Keratinocyte (primary cell): ENCODE measurements around the gene CD27. TPM values are rescaled to one million over a fixed set of nuclear protein-coding genes. Genes with fewer than 3 reads are reported as not detected.

ENCODE experiments used
- DNase-seq: peaks from one replicate; pipeline ENCODE4 v3.0.0-alpha.2; 2011; ENCODE audit warnings: low read depth, missing footprints, low spot score
- FAIRE-seq: peaks from 2 replicates; lab custom pipeline; 2011; peaks lifted over from hg19 to GRCh38; lab: Jason Lieb, UNC
- H2AFZ ChIP-seq: 2 replicates; pipeline ENCODE4 v1.6.0; 2012; ENCODE audit warnings: low read length, control low read depth, inconsistent platforms; ENCODE audit not compliant: control insufficient read depth
- H3K27ac ChIP-seq: 2 replicates; pipeline ENCODE4 v1.5.1; 2011; ENCODE audit warnings: low read length; ENCODE audit not compliant: control insufficient read depth, insufficient read depth
- H3K27me3 ChIP-seq: 3 replicates; pipeline ENCODE4 v1.6.0; 2011; ENCODE audit warnings: low read length; ENCODE audit not compliant: control insufficient read depth, insufficient read depth; ENCODE audit errors: extremely low read depth
- H3K36me3 ChIP-seq, 2 experiments: 2 replicates in 1 of 2; 3 replicates in 1 of 2; pipeline ENCODE4 v1.5.1; 2011; ENCODE audit warnings: low read length in 2 of 2, mild to moderate bottlenecking in 1 of 2; ENCODE audit not compliant: control insufficient read depth in 2 of 2, insufficient read depth in 2 of 2; ENCODE audit errors: extremely low read depth in 1 of 2
- H3K4me1 ChIP-seq: 3 replicates; pipeline ENCODE4 v1.5.1; 2011; ENCODE audit warnings: low read length; ENCODE audit not compliant: control insufficient read depth, insufficient read depth; ENCODE audit errors: extremely low read depth
- H3K4me2 ChIP-seq: 3 replicates; pipeline ENCODE4 v1.6.0; 2011; ENCODE audit warnings: low read depth, low read length; ENCODE audit not compliant: control insufficient read depth, insufficient read depth; ENCODE audit errors: extremely low read depth
- H3K4me3 ChIP-seq, 3 experiments: fragments of 200-600 bp in 1 of 3; sonication (generic) in 1 of 3; 2 replicates in 2 of 3; 3 replicates in 1 of 3; pipeline ENCODE4 v1.5.1; 2011 to 2016; ENCODE audit warnings: low read length in 3 of 3, mild to moderate bottlenecking in 3 of 3, control low read depth in 2 of 3, inconsistent platforms in 1 of 3, low read depth in 1 of 3, mixed read lengths in 1 of 3, mixed run types in 1 of 3, moderate library complexity in 1 of 3; ENCODE audit not compliant: control insufficient read depth in 2 of 3, insufficient read depth in 2 of 3; ENCODE audit errors: extremely low read depth in 1 of 3
- H3K79me2 ChIP-seq: 2 replicates; pipeline ENCODE4 v1.6.0; 2012; ENCODE audit warnings: low read length; ENCODE audit not compliant: control insufficient read depth, insufficient read depth
- H3K9ac ChIP-seq: 3 replicates; pipeline ENCODE4 v1.6.0; 2011; ENCODE audit warnings: low read length; ENCODE audit not compliant: control insufficient read depth, insufficient read depth; ENCODE audit errors: extremely low read depth
- H3K9me1 ChIP-seq: 3 replicates; pipeline ENCODE4 v1.6.0; 2011; ENCODE audit warnings: low read length; ENCODE audit not compliant: control insufficient read depth, insufficient read depth; ENCODE audit errors: extremely low read depth
- H3K9me3 ChIP-seq: 2 replicates; pipeline ENCODE4 v1.5.1; 2012; ENCODE audit warnings: low read depth, low read length; ENCODE audit not compliant: control insufficient read depth
- H4K20me1 ChIP-seq: 3 replicates; pipeline ENCODE4 v1.6.0; 2011; ENCODE audit warnings: low read length; ENCODE audit not compliant: control insufficient read depth, insufficient read depth; ENCODE audit errors: extremely low read depth
- EZH2 ChIP-seq: IDR thresholded peaks from one replicate; pipeline ENCODE4 v1.6.1; 2012; ENCODE audit warnings: inconsistent platforms, mild to moderate bottlenecking, low read length, moderate library complexity
- dilution Hi-C: fragments of 300-500 bp; cut with MboI; formaldehyde crosslinking; loops from one replicate; pipeline ENCODE4 v1.7.0; 2020; ENCODE audit warnings: low sequenced_read_pairs; ENCODE audit not compliant: extremely low pct_ligation_motif_present
- polyA plus RNA-seq, 5 experiments: library from polyadenylated mRNA; depleted of rRNA in 3 of 5; stranded (reverse) in 3 of 5; stranded (forward) in 1 of 5; unstranded in 1 of 5; fragments of >200 nt; gene quantifications; 1 replicate in 1 of 5; 2 replicates in 3 of 5; 3 replicates in 1 of 5; pipeline versions ENCODE4 v1.2.1 to v1.2.3, GENCODE V29; 2011 to 2012; ENCODE audit warnings: missing spikeins in 2 of 5, low read depth in 1 of 5, low replicate concordance in 1 of 5
- TF ChIP-seq, protein P1 (sequence below), 3 experiments: IDR thresholded peaks in 1 of 3; conservative IDR thresholded peaks in 1 of 3; optimal IDR thresholded peaks in 1 of 3; 2 replicates in 2 of 3; 3 replicates in 1 of 3; pipeline versions ENCODE3 to v1.5.1; 2011; ENCODE audit warnings: low read length in 3 of 3, mild to moderate bottlenecking in 3 of 3, moderate library complexity in 2 of 3, control low read depth in 1 of 3, inconsistent platforms in 1 of 3; ENCODE audit not compliant: insufficient read depth in 2 of 3; ENCODE audit errors: extremely low read depth in 1 of 3

The CD27 gene
- polyA plus RNA-seq, 1 donor (not counting 4 experiments of a cell fraction or from before 2014, with no cell fraction given), result not detected

DNA sequence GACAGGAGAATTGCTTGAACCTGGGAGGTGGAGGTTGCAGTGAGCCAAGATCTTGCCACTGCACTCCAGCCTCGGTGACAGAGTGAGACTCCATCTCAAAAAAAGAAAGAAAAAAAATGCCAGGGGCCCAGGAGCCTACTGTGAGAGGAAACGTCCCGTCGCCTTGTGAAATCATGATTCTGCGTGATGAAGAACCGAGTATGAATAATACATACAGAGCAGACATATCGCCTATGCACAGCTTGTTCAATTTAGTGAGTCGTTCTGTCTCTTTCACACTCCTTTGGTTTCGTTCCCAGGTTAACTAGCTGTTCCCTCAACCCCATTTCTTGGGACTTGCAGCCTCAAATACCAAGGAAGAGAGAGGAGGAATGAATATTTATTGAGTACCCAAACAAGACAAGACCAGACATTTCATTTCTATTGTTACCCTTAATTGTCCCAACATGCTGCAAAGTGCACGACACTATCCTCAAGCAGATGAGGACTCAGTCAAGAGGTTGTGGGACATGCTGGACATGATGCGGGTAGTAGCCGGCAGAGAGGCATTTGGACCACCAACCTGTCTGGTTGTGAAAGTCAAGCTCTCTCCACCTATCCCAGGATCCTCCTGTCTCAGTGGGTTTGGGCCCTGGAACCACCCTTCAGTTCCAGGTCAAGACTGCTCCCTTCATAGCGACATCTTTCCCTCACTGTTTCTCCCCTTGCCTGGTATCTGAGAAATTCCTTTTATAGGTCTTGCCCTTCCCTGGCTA lies 8.6 kb upstream of the CD27 start:
- peaks cover 5% of the 10 kb centered on the region for H3K4me1 ChIP-seq
- no peak overlapping the region for H3K9ac ChIP-seq
- H3K9me3 ChIP-seq, result no peaks in the 10 kb centered on the region
- H4K20me1 ChIP-seq, result no peaks in the 10 kb centered on the region
- no peaks in the 10 kb centered on the region for H3K27me3 ChIP-seq
- H3K79me2 ChIP-seq, result no peaks in the 10 kb centered on the region
- H3K4me3 ChIP-seq, result no peak overlapping the region
- dilution Hi-C loops, result no loop called here
- H3K36me3 ChIP-seq, result no peaks in the 10 kb centered on the region
- H3K27ac ChIP-seq, result no peak overlapping the region
- DNase-seq, result no peak
- H2AFZ ChIP-seq, result no peak overlapping the region
- H3K4me2 ChIP-seq, result no peak overlapping the region
- TF ChIP-seq, protein P1, sequence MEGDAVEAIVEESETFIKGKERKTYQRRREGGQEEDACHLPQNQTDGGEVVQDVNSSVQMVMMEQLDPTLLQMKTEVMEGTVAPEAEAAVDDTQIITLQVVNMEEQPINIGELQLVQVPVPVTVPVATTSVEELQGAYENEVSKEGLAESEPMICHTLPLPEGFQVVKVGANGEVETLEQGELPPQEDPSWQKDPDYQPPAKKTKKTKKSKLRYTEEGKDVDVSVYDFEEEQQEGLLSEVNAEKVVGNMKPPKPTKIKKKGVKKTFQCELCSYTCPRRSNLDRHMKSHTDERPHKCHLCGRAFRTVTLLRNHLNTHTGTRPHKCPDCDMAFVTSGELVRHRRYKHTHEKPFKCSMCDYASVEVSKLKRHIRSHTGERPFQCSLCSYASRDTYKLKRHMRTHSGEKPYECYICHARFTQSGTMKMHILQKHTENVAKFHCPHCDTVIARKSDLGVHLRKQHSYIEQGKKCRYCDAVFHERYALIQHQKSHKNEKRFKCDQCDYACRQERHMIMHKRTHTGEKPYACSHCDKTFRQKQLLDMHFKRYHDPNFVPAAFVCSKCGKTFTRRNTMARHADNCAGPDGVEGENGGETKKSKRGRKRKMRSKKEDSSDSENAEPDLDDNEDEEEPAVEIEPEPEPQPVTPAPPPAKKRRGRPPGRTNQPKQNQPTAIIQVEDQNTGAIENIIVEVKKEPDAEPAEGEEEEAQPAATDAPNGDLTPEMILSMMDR (optimal IDR thresholded peaks at IDR 0.05 in 1 of 3, IDR thresholded peaks at IDR 0.05 in 1 of 3, conservative IDR thresholded peaks at IDR 0.05 in 1 of 3; ENCODE audit: extremely low read depth in 1 of 3, insufficient read depth in 2 of 3, low read length in 3 of 3), result no peak
- TF ChIP-seq EZH2, result no peak
- no peaks in the 10 kb centered on the region for H3K9me1 ChIP-seq
- FAIRE-seq, result no peak

DNA sequence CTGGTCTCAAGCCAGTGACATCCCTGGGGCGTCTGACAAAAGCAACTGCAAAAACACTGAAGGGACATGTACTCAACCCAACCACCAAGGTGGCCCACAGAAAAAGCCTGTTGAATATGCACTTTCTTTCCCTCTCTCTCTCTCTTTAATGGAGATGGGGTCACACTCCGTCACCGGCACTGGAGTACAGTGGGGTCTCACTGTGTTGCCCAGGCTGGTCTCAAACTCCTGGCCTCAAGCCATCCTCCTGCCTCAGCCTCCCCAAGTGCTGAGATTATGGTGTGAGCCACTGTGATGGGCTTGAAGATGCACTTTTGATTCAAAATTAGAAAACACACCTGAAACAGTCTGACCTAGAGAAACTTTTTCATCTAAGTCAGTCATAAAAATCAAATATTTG lies 7.2 kb upstream of the CD27 start:
- no peaks in the 10 kb centered on the region for H4K20me1 ChIP-seq
- no peaks in the 10 kb centered on the region for H3K79me2 ChIP-seq
- H3K27ac ChIP-seq, result no peak overlapping the region
- no peak overlapping the region for H2AFZ ChIP-seq
- no peaks in the 10 kb centered on the region for H3K9me3 ChIP-seq
- no peak overlapping the region for H3K4me2 ChIP-seq
- TF ChIP-seq, protein P1 (optimal IDR thresholded peaks at IDR 0.05 in 1 of 3, IDR thresholded peaks at IDR 0.05 in 1 of 3, conservative IDR thresholded peaks at IDR 0.05 in 1 of 3; ENCODE audit: extremely low read depth in 1 of 3, insufficient read depth in 2 of 3, low read length in 3 of 3), result no peak
- TF ChIP-seq EZH2, result no peak
- H3K9me1 ChIP-seq, result no peaks in the 10 kb centered on the region
- H3K36me3 ChIP-seq, result no peaks in the 10 kb centered on the region
- DNase-seq (no peak), FAIRE-seq (no peak)
- dilution Hi-C loops, result no loop called here
- no peak overlapping the region for H3K9ac ChIP-seq
- H3K4me3 ChIP-seq, result no peak overlapping the region
- H3K27me3 ChIP-seq, result no peaks in the 10 kb centered on the region
- H3K4me1 ChIP-seq, result no peaks in the 10 kb centered on the region
